Motor neuron (in vitro differentiated cells): Measurements from ENCODE around the gene ARHGEF19. TPM values are rescaled to one million over a fixed set of nuclear protein-coding genes. Genes with fewer than 3 reads are reported as not detected.

Experiments used
- ATAC-seq, 8 experiments: fragments of 200-7000 bp; cut with Tn5 transposase; replicated peaks in 6 of 8; 2 replicates each; pipeline ENCODE4 v1.8.0; 2021; ENCODE audit warnings: mild to moderate bottlenecking in 8 of 8, moderate library complexity in 8 of 8
- H3K27ac ChIP-seq, 2 donors: fragments of 250-450 bp; sonication (Bioruptor Pico); 2 replicates each; pipeline ENCODE4 v1.9.0; 2021; ENCODE audit warnings: antibody characterized with exemption in 2 of 2, mild to moderate bottlenecking in 2 of 2, moderate library complexity in 1 of 2
- H3K4me1 ChIP-seq, 2 donors: fragments of 250-450 bp; sonication (Bioruptor Pico); replicated peaks in 1 of 2; 2 replicates each; pipeline ENCODE4 v1.6.1; 2021; ENCODE audit warnings: antibody characterized with exemption in 2 of 2, mild to moderate bottlenecking in 2 of 2, moderate library complexity in 1 of 2
- H3K4me3 ChIP-seq, 5 donors: fragments of 250-450 bp; sonication (Bioruptor Pico); 2 replicates each; pipeline ENCODE4 v1.9.0; 2021; ENCODE audit warnings: antibody characterized with exemption in 5 of 5, mild to moderate bottlenecking in 5 of 5, moderate library complexity in 4 of 5
- WGBS, 10 experiments: fragments of 450-650 bp; shearing (Covaris generic); methylation state at CpG; one replicate each; pipeline ENCODE4 v1.0.0; 2022; 5-methylcytosine and 5-hydroxymethylcytosine counted together
- in situ Hi-C, 9 experiments: fragments of 400-800 bp; cut with MboI; loops; one replicate each; pipeline ENCODE4 v1.15.0; 2021; ENCODE audit warnings: low sequenced_read_pairs in 9 of 9, low pct_unique_long_range_greater_than_20kb in 2 of 9; ENCODE audit not compliant: unreplicated experiment in 9 of 9
- total RNA-seq, 8 experiments: library from RNA; unstranded; fragments of 300-600 nt; gene quantifications; 2 replicates each; pipeline versions ENCODE4 v1.2.3 to v1.2.4, GENCODE V29; 2022

The ARHGEF19 gene
- total RNA-seq, 8 experiments from 2014 or later: 2.1 to 10.6 (median 5.9) TPM

GRCh38 chr1:16158993-16159831 is 53.2 kb downstream of the ARHGEF19 start:
- WGBS, 10 experiments: 58 to 96% (median 85%) methylated on average over 2 to 14 of the region's 16 CpGs; no CpG with 5 or more reads in 1 of the 10 experiments
- Histone ChIP-seq H3K27ac (no peak overlapping the region), H3K4me1 (peaks cover 19 to 27% of the 10 kb centered on the region in 2 donors), H3K4me3 (no peak overlapping the region)
- ATAC-seq: peak in 1 of 8 experiments; percentile 3
- in situ Hi-C loops: no loop called here

GRCh38 chr1:16158025-16158424 is 54.4 kb downstream of the ARHGEF19 start:
- Histone ChIP-seq H3K4me1 (peaks cover 23 to 35% of the 10 kb centered on the region in 2 donors), H3K4me3 (no peak overlapping the region), H3K27ac (no peak overlapping the region)
- ATAC-seq: no peak
- 50 to 96% (median 86%) methylated on average over 2 to 5 of the region's 5 CpGs; no CpG with 5 or more reads in 5 of the 10 experiments for WGBS, 10 experiments
- in situ Hi-C loops: no loop called here

DNA sequence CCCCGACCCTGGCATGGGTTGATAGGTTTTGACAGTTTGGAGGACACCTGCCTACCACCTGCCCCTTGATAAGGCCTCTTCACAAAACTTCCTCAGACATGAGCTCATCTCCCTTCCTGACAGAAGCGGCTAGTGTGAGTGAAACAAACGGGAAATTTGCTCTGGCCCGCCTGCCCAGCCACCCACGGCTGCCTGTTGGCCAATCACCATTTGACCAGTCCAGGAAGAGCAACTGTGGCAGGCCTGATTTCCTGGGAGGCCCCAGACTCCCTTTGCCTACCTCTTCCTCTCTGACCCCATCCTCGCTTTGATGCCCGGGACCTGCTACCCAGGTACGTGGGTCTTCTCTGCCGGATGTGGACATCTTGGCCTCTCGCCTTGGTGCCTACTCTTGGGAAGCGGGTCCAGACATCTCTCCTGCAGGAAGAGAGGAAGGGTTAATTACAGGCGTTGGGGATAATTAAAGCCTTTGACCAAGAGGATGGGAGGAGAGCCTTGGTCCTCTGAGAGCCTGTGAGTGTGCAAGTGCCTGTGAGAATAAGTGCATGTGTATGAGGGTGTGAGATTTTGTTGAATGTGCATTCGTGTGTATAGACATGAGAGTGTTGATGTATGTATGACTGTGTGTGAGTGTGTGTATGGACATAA is 55.5 kb downstream of the ARHGEF19 start:
- H3K4me1 ChIP-seq: peaks cover 25 to 38% of the 10 kb centered on the region in 2 donors
- ATAC-seq: no peak
- no peak overlapping the region for H3K4me3 ChIP-seq
- in situ Hi-C loops: no loop called here
- H3K27ac ChIP-seq: no peak overlapping the region
- whole genome bisulfite sequencing, 10 experiments: 65 to 100% (median 81%) methylated on average over 2 to 12 of the region's 13 CpGs; no CpG with 5 or more reads in 2 of the 10 experiments

DNA sequence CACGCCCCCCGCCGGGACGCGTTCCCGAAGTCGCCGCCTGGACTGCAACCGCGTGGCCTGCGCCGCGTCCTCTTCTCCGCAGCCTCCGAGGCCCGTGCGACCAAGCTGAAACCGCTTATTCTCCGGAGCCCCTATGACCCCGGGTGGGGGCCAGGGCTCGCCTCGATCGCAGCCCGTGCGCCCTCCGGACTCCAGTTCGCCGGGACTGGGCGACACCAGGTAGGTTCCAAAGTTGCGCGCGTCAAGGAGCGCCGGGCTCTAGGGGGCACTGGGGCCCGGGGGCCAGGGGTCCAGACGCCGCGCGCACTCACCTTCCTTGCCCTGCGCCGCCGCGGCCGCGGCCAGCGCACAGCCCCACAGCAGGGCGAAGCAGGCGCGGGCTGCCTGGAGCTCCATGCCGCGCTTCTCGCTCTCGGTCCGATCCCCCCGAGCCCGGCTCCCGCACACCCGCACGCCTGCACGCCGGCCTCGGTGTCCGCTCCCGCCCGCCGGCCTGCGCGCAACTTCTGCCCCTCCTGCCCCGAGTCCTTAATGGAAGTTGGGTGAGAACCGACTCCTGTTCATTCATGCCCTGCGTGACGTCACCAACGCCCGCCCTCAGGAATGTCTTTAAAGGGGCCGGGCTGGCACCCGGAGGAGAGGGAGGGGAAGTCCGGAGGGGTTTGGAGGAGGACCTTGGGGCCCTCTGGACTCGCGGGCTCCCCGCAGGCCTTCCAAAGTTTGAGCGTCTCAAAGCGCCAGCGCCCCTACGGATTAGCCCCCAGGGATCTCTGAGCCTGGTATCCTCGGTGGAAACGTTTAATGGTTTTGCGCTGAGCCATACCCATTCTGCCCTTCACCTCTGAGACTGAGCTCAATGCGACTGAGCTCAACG is 56.7 kb downstream of the ARHGEF19 start, which contains the start of gene EPHA2:
Gene EPHA2 (minus strand): TSS at position 533 of the 874 bp plus-strand sequence. CDS start 137 bp downstream, at position 396.
- ATAC-seq: peak; percentile 56 to 84 (median 69)
- 6 to 41% (median 21%) methylated on average over 3 to 13 of the region's 89 CpGs; no CpG with 5 or more reads in 5 of the 10 experiments for WGBS, 10 experiments
- Histone ChIP-seq H3K4me1 (peaks cover 27 to 49% of the 10 kb centered on the region in 2 donors), H3K4me3 (peak within 1 kb of the TSS; percentile 30 to 45 (median 38)), H3K27ac (no peak within 1 kb of the TSS)
- in situ Hi-C loops: no loop called here

- H3K4me1 ChIP-seq: peaks cover 27 to 51% of the 10 kb centered on the region in 2 donors
- peak overlapping the region in 4 of 5 donors; percentile 30 to 45 (median 40) for H3K4me3 ChIP-seq
- 10 to 40% (median 16%) methylated on average over 3 to 8 of the region's 17 CpGs; no CpG with 5 or more reads in 6 of the 10 experiments for WGBS, 10 experiments
- H3K27ac ChIP-seq: no peak overlapping the region
- in situ Hi-C loops: no loop called here
- no peak for ATAC-seq
Observed at GRCh38 chr1:16153999-16154673, 58.3 kb downstream of the ARHGEF19 start.

DNA sequence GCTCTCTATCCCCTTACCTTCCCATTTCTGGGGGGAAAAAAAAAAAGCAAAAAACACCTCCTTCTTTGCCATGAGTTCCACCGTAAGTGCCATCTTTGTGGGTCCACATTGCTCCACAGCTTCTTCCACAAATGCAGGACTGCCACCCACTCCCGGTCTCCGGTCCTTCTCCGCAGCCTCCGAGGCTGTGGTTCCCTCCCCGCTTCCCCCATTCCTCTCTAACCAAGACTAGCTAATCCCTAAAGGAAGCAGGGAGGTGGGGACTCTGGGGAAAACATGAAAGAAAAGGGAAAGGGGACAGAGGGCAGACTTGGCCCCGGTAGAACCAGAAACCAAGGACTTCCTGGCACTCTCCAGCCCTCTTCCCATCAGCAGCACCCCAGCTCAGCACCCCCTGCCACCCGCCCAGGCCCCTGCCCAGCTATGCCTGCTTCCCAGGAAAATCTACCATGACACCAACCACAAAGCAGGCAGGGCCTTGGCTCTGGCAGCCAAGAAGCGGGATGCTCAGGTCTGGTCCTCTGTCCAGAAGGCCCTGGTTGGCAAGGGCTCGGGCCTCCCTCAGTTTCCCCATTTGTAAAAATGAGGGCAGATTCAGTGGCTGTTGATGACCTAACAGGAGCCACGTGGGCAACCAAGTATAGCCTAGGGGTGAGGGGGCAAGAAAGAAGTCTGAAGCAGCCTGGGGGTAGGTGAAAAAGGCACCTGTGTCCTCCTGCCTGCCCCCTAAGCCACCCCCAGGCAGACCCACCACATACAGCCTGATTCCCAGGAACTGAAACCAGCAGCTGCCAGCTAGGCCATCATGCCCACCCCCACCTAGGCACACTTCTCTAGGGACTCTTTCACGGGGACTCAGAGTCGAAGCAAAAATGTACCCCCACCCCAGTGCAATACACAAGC is 59.1 kb downstream of the ARHGEF19 start:
- H3K4me3 ChIP-seq: peak overlapping the region in 1 of 5 donors; percentile 45
- no peak for ATAC-seq

DNA sequence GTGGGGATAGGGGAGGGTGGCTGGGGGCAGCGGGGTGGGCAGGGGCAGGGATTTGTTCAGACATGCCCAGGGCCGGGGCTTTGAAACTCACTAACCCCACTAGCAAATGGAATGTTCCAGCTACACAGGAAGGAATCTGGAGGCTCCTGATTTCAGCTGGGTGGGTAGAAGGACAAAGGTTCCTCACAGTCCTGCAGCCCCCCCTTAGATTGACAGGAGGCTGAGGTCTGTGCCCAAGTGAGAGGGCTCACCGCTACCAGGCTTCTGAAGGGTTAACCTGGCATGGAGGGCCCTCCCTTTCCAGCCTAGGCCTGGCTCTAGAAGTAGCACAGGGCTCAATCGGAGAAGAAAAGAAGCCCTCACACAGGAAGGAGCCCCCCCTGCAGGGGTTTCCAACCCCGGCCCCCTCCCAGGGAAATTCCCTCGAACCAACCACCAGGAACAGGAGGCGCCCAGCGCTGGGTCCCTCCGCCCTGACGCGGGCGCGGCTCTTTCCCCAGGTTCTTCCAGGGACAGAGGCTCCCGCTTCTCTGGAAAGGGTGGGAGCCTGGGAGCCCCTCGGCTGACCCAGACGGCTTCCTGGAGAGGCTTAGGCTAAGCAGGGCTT is 59.9 kb downstream of the ARHGEF19 start:
- Histone ChIP-seq H3K27ac (no peak overlapping the region), H3K4me3 (peak overlapping the region in 1 of 5 donors; percentile 0), H3K4me1 (peaks cover 27 to 51% of the 10 kb centered on the region in 2 donors)
- in situ Hi-C loops: no loop called here
- 0 to 100% (median 70%) methylated on average over 1 to 10 of the region's 16 CpGs; no CpG with 5 or more reads in 5 of the 10 experiments for WGBS, 10 experiments
- peak in 3 of 8 experiments; percentile 2 to 7 (median 5) for ATAC-seq

More for the DNA sequence above, 59.1 kb downstream of the ARHGEF19 start:
- Histone ChIP-seq H3K4me1 (peaks cover 27 to 51% of the 10 kb centered on the region in 2 donors), H3K27ac (no peak overlapping the region)
- 0 to 100% (median 40%) methylated on average over 1 to 8 of the region's 13 CpGs; no CpG with 5 or more reads in 3 of the 10 experiments for WGBS, 10 experiments
- in situ Hi-C loops: no loop called here

DNA sequence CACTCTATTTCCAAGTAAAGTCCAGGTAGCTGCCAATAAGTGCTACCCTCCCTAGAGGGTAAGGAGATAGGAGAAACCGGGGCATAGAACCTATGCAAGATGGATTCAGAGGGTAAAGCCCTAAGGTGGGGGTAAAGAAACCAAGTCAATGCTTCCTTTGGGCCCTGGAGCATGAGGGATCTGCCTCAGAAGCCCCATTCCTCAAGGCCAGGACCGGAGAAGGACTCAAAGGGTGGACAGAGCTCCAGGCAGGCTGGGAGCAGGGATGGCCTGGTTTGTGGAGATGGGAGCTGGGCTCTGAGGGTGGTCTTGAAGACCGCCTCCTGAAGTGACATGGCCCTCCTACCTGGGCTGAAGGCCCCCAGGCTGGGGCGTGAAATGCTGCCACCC is 60.5 kb downstream of the ARHGEF19 start:
- no peak for ATAC-seq
- in situ Hi-C loops: no loop called here
- Histone ChIP-seq H3K27ac (no peak overlapping the region), H3K4me1 (peaks cover 28 to 54% of the 10 kb centered on the region in 2 donors), H3K4me3 (no peak overlapping the region)
- 63 to 100% (median 100%) methylated on average over 1 to 2 of the region's 4 CpGs; no CpG with 5 or more reads in 2 of the 10 experiments for WGBS, 10 experiments

GRCh38 chr1:16151196-16151994 is 61.1 kb downstream of the ARHGEF19 start:
- Histone ChIP-seq H3K27ac (no peak overlapping the region), H3K4me3 (no peak overlapping the region), H3K4me1 (peaks cover 34 to 60% of the 10 kb centered on the region in 2 donors)
- 50 to 81% methylated on average over 4 to 5 of the region's 9 CpGs; no CpG with 5 or more reads in 8 of the 10 experiments for WGBS, 10 experiments
- ATAC-seq: no peak
- in situ Hi-C loops: no loop called here

GRCh38 chr1:16150508-16150907 is 61.9 kb downstream of the ARHGEF19 start:
- 100% methylated on average over 1 of the region's 6 CpGs; no CpG with 5 or more reads in 7 of the 10 experiments for WGBS, 10 experiments
- Histone ChIP-seq H3K4me1 (peaks cover 39 to 64% of the 10 kb centered on the region in 2 donors), H3K27ac (no peak overlapping the region)

More at GRCh38 chr1:16150508-16150907, 61.9 kb downstream of the ARHGEF19 start:
- ATAC-seq: no peak
- in situ Hi-C loops: no loop called here
- no peak overlapping the region for H3K4me3 ChIP-seq
